ENCODE data around the gene PLOD3. TPM values are rescaled to one million over a fixed set of nuclear protein-coding genes. Genes with fewer than 3 reads are reported as not detected.

The PLOD3 gene
- total and polyA plus RNA-seq, 2 of the 8 experiments (the other 6 are each of a cell fraction or from before 2014, with no cell fraction given) = 28.4 to 47.2 TPM

GRCh38 chr7:101171442-101171837 is 45.9 kb downstream of the PLOD3 start:
- FAIRE-seq (no peak), DNase-seq (ENCODE audit: low read depth in 1 of 2, low spot score in 2 of 2) (no peak)
- H3K9me3 ChIP-seq (ENCODE audit: insufficient read depth in 2 of 2, low read depth in 1 of 2, low read length in 1 of 2) = no peaks in the 10 kb centered on the region
- peaks cover 0 to 9% of the 10 kb centered on the region in 2 experiments for H4K20me1 ChIP-seq (replicated peaks in 1 of 2; ENCODE audit: control insufficient read depth in 1 of 2, insufficient read depth in 2 of 2, low read length in 2 of 2)
- no peak overlapping the region for H2AK5ac ChIP-seq (ENCODE audit: low read depth, low read length)
- H2BK5ac ChIP-seq (ENCODE audit: low read depth, low read length) = 0 out of 2 replicates have a peak overlapping the region, but pooled peaks have one; percentile 74
- H3K27ac ChIP-seq (ENCODE audit: low read depth, low read length) = no peak overlapping the region
- H4K91ac ChIP-seq (replicated peaks; ENCODE audit: insufficient read length, low read length) = no peak overlapping the region
- H3K36me3 ChIP-seq (ENCODE audit: control insufficient read depth in 2 of 4, insufficient read depth in 4 of 4, low read length in 3 of 4) = no peaks in the 10 kb centered on the region
- 6% methylated on average over 9 of the region's 13 CpGs; no CpG with 5 or more reads in 1 of the 2 experiments for WGBS, 2 experiments (ENCODE audit: extremely low coverage in 1 of 2, insufficient coverage in 1 of 2, insufficient read length in 1 of 2, insufficient replicate concordance in 2 of 2, low coverage in 1 of 2, low lambda C conversion rate in 2 of 2, missing lambda C conversion rate in 1 of 2)
- H3K9ac ChIP-seq (replicated peaks in 1 of 4; ENCODE audit: extremely low read depth in 1 of 4, low read depth in 3 of 4, low read length in 3 of 4) = no peak overlapping the region
- no peak overlapping the region for H3K4ac ChIP-seq (replicated peaks; ENCODE audit: insufficient read length, low read depth, low read length)
- no peaks in the 10 kb centered on the region for H3K79me2 ChIP-seq (ENCODE audit: control insufficient read depth in 1 of 2, insufficient read depth in 2 of 2, low read length in 2 of 2)
- H3K4me1 ChIP-seq (replicated peaks in 1 of 4; ENCODE audit: control insufficient read depth in 3 of 4, insufficient read depth in 4 of 4, low read length in 3 of 4) = peaks cover 11 to 67% (median 46%) of the 10 kb centered on the region in 4 experiments
- no peak overlapping the region for H3K23ac ChIP-seq (ENCODE audit: insufficient read length)
- no peaks in the 10 kb centered on the region for H3K79me1 ChIP-seq (ENCODE audit: low read depth, low read length)
- no peak overlapping the region for H4K8ac ChIP-seq (ENCODE audit: extremely low read depth, insufficient read depth, low read length)
- H4K5ac ChIP-seq (ENCODE audit: insufficient read length, low read depth, low read length) = no peak overlapping the region
- TF ChIP-seq JUN (IDR thresholded peaks at IDR 0.05; ENCODE audit: low read depth, low read length) (no peak), EZH2 (IDR thresholded peaks at IDR 0.05; ENCODE audit: low read depth, low read length, severe bottlenecking) (peak; percentile 19), MAFK (IDR thresholded peaks at IDR 0.05; ENCODE audit: low read depth, low read length) (no peak)
- H2BK120ac ChIP-seq (replicated peaks; ENCODE audit: low read depth, low read length) = no peak overlapping the region
- peaks cover 56 to 96% (median 84%) of the 10 kb centered on the region in 4 experiments for H3K27me3 ChIP-seq (replicated peaks in 1 of 4; ENCODE audit: control insufficient read depth in 3 of 4, extremely low read depth in 1 of 4, insufficient read depth in 3 of 4, low read length in 3 of 4)
- H3K14ac ChIP-seq (ENCODE audit: insufficient read length) = no peak overlapping the region
- peak overlapping the region; percentile 27; the same call in 1 of the 2 replicates for H2BK12ac ChIP-seq (ENCODE audit: low read depth, low read length)
- no peak overlapping the region for H3K56ac ChIP-seq (replicated peaks; ENCODE audit: insufficient read length, low read depth, low read length)
- POLR2A ChIA-PET (ENCODE audit: partially characterized antibody) = interaction anchor here (0.6 to 2.2 kb wide), 10 partner anchors 9 to 315 kb away, joined by 3 to 10 read pairs (median 4); no protein-coding TSS in a partner anchor
- peak overlapping the region; percentile 65; the same call in 1 of the 2 replicates for H2BK15ac ChIP-seq (ENCODE audit: low read length)
- H2AFZ ChIP-seq (ENCODE audit: low read length) = no peak overlapping the region
- peak overlapping the region; percentile 44 to 95 for H3K4me2 ChIP-seq (ENCODE audit: insufficient read depth in 1 of 2, low read depth in 2 of 2, low read length in 2 of 2)
- H2BK20ac ChIP-seq (ENCODE audit: low read length) = peak overlapping the region; percentile 8; the same call in 1 of the 2 replicates
- no peak overlapping the region for H3K18ac ChIP-seq (ENCODE audit: extremely low read depth, low read length)
- CTCF ChIA-PET (ENCODE audit: partially characterized antibody) = interaction anchor here (0.6 to 3.0 kb wide), 23 partner anchors 9 to 587 kb away, joined by 3 to 38 read pairs (median 5); partner anchors contain the start of genes MOGAT3 and NAT16
- peak overlapping the region in 3 of 4 experiments; percentile 16 to 68 (median 42); a peak in 6 of 8 replicates for H3K4me3 ChIP-seq (ENCODE audit: extremely low read depth in 1 of 4, insufficient read depth in 2 of 4, low read depth in 3 of 4, low read length in 4 of 4)
- H3K23me2 ChIP-seq (ENCODE audit: low read depth, low read length) = peaks cover 29% of the 10 kb centered on the region
